T-helper 17 cell (primary cell): Measurements from ENCODE around the gene ANKRD2. TPM values are rescaled to one million over a fixed set of nuclear protein-coding genes. Genes with fewer than 3 reads are reported as not detected.

Source experiments
- total RNA-seq, 4 donors: library from RNA in 2 of 4; stranded (reverse) in 2 of 4; gene quantifications; one replicate each; pipeline ENCODE4 v1.2.3 and lab custom pipeline; 2022 to 2026

ANKRD2 gene
- total RNA-seq, 2 donors from 2014 or later: not detected

Other genes with a start within 250 kb of the ANKRD2 start
- 10 to 100 TPM; 16.8 to 21.7 TPM for gene FRAT2, start 238.1 kb upstream of the ANKRD2 start, total RNA-seq
- gene RRP12, start 171.4 kb upstream of the ANKRD2 start, total RNA-seq: 100 to 1,000 TPM; 138 to 231 TPM
- gene PGAM1, start 146.6 kb upstream of the ANKRD2 start, total RNA-seq: 100 to 1,000 TPM in 1 of 2 donors, 10 to 100 TPM in 1; 88.6 to 101 TPM
- gene EXOSC1, start 126.8 kb upstream of the ANKRD2 start, total RNA-seq: 10 to 100 TPM; 32.0 to 38.6 TPM
- gene ZDHHC16, start 126.6 kb upstream of the ANKRD2 start, total RNA-seq: 10 to 100 TPM; 14.9 to 15.3 TPM
- gene MMS19, start 74.4 kb upstream of the ANKRD2 start, total RNA-seq: 10 to 100 TPM; 60.1 to 71.2 TPM
- gene UBTD1, start 73.9 kb upstream of the ANKRD2 start, total RNA-seq: 1 to 10 TPM; 1.1 to 1.4 TPM
- gene HOGA1, start 11.6 kb downstream of the ANKRD2 start, total RNA-seq: not detected
- gene C10orf62, start 16.9 kb downstream of the ANKRD2 start, total RNA-seq: not detected
- gene MORN4, start 60.7 kb downstream of the ANKRD2 start, total RNA-seq: 1 to 10 TPM in 1 of 2 donors, under 1 TPM in 1; 0.35 to 1.2 TPM
- gene PI4K2A, start 67.9 kb downstream of the ANKRD2 start, total RNA-seq: 10 to 100 TPM; 23.3 to 26.2 TPM
- 1 to 10 TPM; 5.6 to 8.6 TPM for gene AVPI1, start 114.5 kb downstream of the ANKRD2 start, total RNA-seq
- gene MARVELD1, start 141.0 kb downstream of the ANKRD2 start, total RNA-seq: 1 to 10 TPM; 1.2 to 2.7 TPM
- gene ZFYVE27, start 164.3 kb downstream of the ANKRD2 start, total RNA-seq: 10 to 100 TPM; 60.0 to 69.2 TPM
- gene SFRP5, start 199.2 kb downstream of the ANKRD2 start, total RNA-seq: not detected